ENCODE measurements around the gene COLEC11. TPM values are rescaled to one million over a fixed set of nuclear protein-coding genes. Genes with fewer than 3 reads are reported as not detected.
A peak's percentile ranks its signal among the peaks of the same experiment; 100 is the strongest.

COLEC11 gene
- total RNA-seq, 4 donors from 2014 or later: 0.34 to 0.84 (median 0.59) TPM; not detected in 1

DNA sequence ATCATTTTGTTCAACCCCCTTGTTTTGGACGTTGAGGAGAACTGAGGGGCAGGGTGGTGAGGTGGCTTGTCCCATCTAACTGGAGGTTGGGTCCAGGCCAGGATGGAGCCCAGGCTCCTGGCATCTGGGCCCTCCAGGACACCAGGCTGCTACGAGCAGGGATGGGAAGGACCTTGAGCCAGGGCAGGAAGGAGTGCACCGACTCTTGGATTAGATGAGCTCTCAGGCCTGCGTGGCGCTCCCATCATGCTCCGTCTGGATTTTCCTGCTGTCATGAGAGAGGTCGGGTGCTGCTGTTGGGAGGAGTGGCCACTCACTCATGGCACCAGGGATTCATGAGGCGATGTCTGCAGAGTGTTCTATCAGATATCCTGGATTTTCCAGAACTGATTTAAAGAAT is 44.7 kb downstream of the COLEC11 start:
- intact Hi-C loops (cut with DNase I; ENCODE audit: low total_unique reads): no loop called here
- peak in 1 of 2 donors; percentile 63 for DNase-seq (ENCODE audit: low spot score in 2 of 2)
- WGBS, 2 donors: 86 to 88% methylated on average over 8 of the region's 8 CpGs
- no peak overlapping the region for H3K4me3 ChIP-seq (ENCODE audit: low read depth, poor library complexity, severe bottlenecking)
- TF ChIP-seq, protein P1, sequence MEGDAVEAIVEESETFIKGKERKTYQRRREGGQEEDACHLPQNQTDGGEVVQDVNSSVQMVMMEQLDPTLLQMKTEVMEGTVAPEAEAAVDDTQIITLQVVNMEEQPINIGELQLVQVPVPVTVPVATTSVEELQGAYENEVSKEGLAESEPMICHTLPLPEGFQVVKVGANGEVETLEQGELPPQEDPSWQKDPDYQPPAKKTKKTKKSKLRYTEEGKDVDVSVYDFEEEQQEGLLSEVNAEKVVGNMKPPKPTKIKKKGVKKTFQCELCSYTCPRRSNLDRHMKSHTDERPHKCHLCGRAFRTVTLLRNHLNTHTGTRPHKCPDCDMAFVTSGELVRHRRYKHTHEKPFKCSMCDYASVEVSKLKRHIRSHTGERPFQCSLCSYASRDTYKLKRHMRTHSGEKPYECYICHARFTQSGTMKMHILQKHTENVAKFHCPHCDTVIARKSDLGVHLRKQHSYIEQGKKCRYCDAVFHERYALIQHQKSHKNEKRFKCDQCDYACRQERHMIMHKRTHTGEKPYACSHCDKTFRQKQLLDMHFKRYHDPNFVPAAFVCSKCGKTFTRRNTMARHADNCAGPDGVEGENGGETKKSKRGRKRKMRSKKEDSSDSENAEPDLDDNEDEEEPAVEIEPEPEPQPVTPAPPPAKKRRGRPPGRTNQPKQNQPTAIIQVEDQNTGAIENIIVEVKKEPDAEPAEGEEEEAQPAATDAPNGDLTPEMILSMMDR (IDR thresholded peaks at IDR 0.05): no peak
- TF ChIP-seq POLR2A (IDR thresholded peaks at IDR 0.05): no peak

DNA sequence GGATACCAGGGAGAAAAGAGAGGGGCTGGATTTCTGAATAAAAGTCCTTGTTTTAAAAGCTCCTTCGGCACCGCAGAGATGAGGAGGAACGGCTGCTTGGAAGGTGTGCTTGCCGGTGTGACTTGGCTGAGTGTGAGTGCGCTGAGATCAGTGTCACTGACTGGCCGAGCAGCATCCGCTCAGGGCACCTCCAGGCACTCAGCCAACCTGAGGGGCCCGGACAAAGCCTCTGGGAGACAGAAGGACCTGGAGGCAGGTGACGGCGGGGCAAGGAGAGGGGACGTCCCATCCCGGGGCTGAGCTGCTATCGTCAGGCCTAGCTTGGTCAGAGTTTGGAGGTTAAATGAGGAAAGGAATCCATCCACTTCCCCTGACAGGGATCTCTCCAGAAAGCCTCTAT is 46.3 kb downstream of the COLEC11 start:
- 85 to 90% methylated on average over 13 of the region's 13 CpGs for WGBS, 2 donors
- DNase-seq (ENCODE audit: low spot score in 2 of 2): peak in 1 of 2 donors; percentile 43
- no peak overlapping the region for H3K4me3 ChIP-seq (ENCODE audit: low read depth, poor library complexity, severe bottlenecking)
- TF ChIP-seq, protein P1 (IDR thresholded peaks at IDR 0.05): no peak
- TF ChIP-seq POLR2A (IDR thresholded peaks at IDR 0.05): no peak
- intact Hi-C loops (cut with DNase I; ENCODE audit: low total_unique reads): no loop called here

DNA sequence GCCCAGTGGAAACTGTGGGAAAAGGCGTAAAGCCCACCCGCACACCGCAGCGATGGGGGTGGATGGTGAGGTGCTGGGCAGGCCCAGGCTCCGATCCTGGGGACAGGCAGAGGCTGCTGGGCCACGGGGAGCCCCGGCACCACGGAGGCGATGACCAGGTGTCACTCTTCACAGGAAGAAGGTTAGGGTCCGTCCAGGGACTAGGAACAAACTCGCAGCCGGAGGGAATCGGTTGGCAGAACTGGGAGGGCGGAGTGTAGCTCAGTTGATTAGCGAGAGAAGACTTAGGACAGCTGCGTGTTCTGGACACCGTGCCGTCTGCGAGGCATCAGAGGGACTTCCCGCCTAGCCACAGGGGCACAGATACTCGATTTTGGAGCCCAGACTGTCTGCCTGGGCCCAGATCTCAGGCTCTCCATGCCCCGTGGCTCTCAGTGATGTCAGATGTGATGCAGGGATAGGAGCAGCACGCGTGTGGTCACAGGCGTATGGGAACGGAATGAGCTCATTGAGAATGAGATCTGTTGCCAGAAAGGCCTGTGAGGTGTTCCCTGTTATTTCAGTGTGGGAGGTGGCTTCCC is 47.0 kb downstream of the COLEC11 start:
- no peak overlapping the region for H3K4me3 ChIP-seq (ENCODE audit: low read depth, poor library complexity, severe bottlenecking)
- intact Hi-C loops (cut with DNase I; ENCODE audit: low total_unique reads): no loop called here
- WGBS, 2 donors: 81 to 91% methylated on average over 26 of the region's 26 CpGs
- peak in 1 of 2 donors; percentile 78 for DNase-seq (ENCODE audit: low spot score in 2 of 2)
- no peak for TF ChIP-seq POLR2A (IDR thresholded peaks at IDR 0.05)
- TF ChIP-seq, protein P1 (IDR thresholded peaks at IDR 0.05): no peak

DNA sequence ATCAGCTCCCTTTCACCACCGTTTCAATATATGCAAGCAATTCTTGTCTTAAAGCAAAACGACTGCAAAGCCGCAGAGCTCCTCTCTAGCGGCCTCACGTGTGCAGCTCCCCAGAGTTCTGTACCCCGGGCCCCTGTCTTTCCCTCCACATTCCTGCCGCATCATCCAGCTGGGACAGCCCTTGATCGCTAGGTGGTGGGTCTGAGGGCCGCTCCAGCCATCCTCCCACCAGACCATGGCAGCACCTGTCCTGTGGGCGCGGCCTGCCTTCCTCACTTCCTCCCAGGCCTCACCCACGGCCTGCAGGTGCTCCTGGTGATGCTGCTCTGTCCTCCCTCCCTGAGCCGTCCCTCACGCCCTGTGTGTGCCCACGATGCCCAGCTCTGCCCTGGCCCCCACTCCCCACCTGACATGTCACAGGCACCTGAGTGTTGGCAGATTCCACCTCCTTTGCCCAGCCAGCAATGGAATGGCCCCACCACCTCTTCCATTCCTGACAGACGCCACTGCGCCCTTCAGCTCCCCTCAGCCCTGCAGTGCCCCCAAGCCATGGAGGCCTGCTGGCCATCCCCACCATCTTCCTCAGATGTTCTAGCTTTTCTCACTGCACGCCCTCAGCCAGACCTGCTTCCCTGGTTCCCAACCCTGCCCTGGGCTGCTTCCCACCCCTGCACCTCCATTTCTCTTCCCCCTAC is 47.8 kb downstream of the COLEC11 start:
- TF ChIP-seq, protein P1 (IDR thresholded peaks at IDR 0.05): no peak
- TF ChIP-seq POLR2A (IDR thresholded peaks at IDR 0.05): no peak
- H3K4me3 ChIP-seq (ENCODE audit: low read depth, poor library complexity, severe bottlenecking): no peak overlapping the region
- WGBS, 2 donors: 78 to 87% methylated on average over 16 to 18 of the region's 18 CpGs
- intact Hi-C loops (cut with DNase I; ENCODE audit: low total_unique reads): no loop called here
- DNase-seq (ENCODE audit: low spot score in 2 of 2): peak in 1 of 2 donors; percentile 67

DNA sequence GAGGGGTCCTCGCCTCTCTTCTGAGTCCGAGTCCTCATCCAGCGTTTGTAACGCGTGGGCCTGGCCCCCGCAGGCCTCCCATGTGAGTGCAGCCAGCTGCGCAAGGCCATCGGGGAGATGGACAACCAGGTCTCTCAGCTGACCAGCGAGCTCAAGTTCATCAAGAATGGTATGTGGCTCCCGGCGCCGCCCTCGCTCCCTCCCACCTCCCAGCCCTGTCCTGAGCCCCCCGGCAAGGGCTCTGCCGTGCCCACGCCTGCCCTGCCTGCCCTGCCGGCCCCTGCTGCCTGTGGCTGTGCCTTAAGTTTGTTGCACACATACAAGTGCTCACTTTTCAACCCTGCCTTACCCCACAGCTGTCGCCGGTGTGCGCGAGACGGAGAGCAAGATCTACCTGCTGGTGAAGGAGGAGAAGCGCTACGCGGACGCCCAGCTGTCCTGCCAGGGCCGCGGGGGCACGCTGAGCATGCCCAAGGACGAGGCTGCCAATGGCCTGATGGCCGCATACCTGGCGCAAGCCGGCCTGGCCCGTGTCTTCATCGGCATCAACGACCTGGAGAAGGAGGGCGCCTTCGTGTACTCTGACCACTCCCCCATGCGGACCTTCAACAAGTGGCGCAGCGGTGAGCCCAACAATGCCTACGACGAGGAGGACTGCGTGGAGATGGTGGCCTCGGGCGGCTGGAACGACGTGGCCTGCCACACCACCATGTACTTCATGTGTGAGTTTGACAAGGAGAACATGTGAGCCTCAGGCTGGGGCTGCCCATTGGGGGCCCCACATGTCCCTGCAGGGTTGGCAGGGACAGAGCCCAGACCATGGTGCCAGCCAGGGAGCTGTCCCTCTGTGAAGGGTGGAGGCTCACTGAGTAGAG is 48.7 kb downstream of the COLEC11 start:
- WGBS, 2 donors: 89 to 92% methylated on average over 48 of the region's 48 CpGs
- H3K4me3 ChIP-seq (ENCODE audit: low read depth, poor library complexity, severe bottlenecking): no peak overlapping the region
- TF ChIP-seq, protein P1 (IDR thresholded peaks at IDR 0.05): no peak
- no peak for TF ChIP-seq POLR2A (IDR thresholded peaks at IDR 0.05)
- peak in 1 of 2 donors; percentile 80 for DNase-seq (ENCODE audit: low spot score in 2 of 2)
- intact Hi-C loops (cut with DNase I; ENCODE audit: low total_unique reads): no loop called here
